Body of pancreas (tissue), 2 donors: ENCODE results near the gene MRPL41. TPM values are rescaled to one million over a fixed set of nuclear protein-coding genes. Genes with fewer than 3 reads are reported as not detected.

Source experiments
- total RNA-seq, 2 donors: library from RNA; depleted of rRNA; stranded (reverse); fragments of >200 nt; gene quantifications; one replicate each; pipeline ENCODE4 v1.1.0, GENCODE V29; 2016

MRPL41 gene
- total RNA-seq, 2 donors from 2014 or later, result 32.9 to 37.2 TPM

Other genes starting within 250 kb of the MRPL41 start
- gene NRARP, start 249.6 kb upstream of the MRPL41 start, total RNA-seq, result 10 to 100 TPM; 18.4 to 24.4 TPM
- gene EXD3, start 128.7 kb upstream of the MRPL41 start, total RNA-seq, result 10 to 100 TPM; 23.3 to 34.9 TPM
- gene NOXA1, start 128.5 kb upstream of the MRPL41 start, total RNA-seq, result 10 to 100 TPM in 1 of 2 donors, 1 to 10 TPM in 1; 7.3 to 12.9 TPM
- 1 to 10 TPM; 2.0 to 2.3 TPM for gene ENTPD8, start 110.5 kb upstream of the MRPL41 start, total RNA-seq
- gene NSMF, start 92.5 kb upstream of the MRPL41 start, total RNA-seq, result 10 to 100 TPM; 65.4 to 65.9 TPM
- gene PNPLA7, start 1.5 kb upstream of the MRPL41 start, total RNA-seq, result 10 to 100 TPM; 16.1 to 27.7 TPM
- 10 to 100 TPM; 44.4 to 46.5 TPM for gene DPH7, start 27.0 kb downstream of the MRPL41 start, total RNA-seq
- gene ZMYND19, start 38.6 kb downstream of the MRPL41 start, total RNA-seq, result 1 to 10 TPM; 6.6 to 8.8 TPM
- 10 to 100 TPM; 78.1 to 93.6 TPM for gene ARRDC1, start 53.8 kb downstream of the MRPL41 start, total RNA-seq
- 10 to 100 TPM; 41.0 to 65.9 TPM for gene EHMT1, start 67.1 kb downstream of the MRPL41 start, total RNA-seq